Naive B cell (primary cell): Measurements from ENCODE around the gene RNF5. TPM values are rescaled to one million over a fixed set of nuclear protein-coding genes. Genes with fewer than 3 reads are reported as not detected.
A peak's percentile ranks its signal among the peaks of the same experiment; 100 is the strongest.

ENCODE experiments used
- ATAC-seq, 2 donors: fragments of 150-1000 bp; cut with Tn5 transposase; 2 replicates each; pipeline ENCODE4 v1.10.0; 2021; ENCODE audit warnings: low read depth in 2 of 2, mild to moderate bottlenecking in 2 of 2, moderate library complexity in 2 of 2
- DNase-seq: peaks from one replicate; pipeline ENCODE4 v3.0.0; 2022
- H3K27ac Mint-ChIP-seq, 6 donors: one replicate each; pipeline ENCODE4 v1.8.0; 2020 to 2022; ENCODE audit warnings: mild to moderate bottlenecking in 6 of 6, mixed read lengths in 6 of 6, moderate library complexity in 5 of 6, inconsistent platforms in 2 of 6
- H3K27me3 Mint-ChIP-seq, 3 donors: one replicate each; pipeline ENCODE4 v1.8.0; 2021 to 2022; ENCODE audit warnings: mixed read lengths in 3 of 3, mild to moderate bottlenecking in 1 of 3
- H3K36me3 Mint-ChIP-seq, 2 donors: one replicate each; pipeline ENCODE4 v1.8.0; 2020 to 2022; ENCODE audit warnings: mixed read lengths in 2 of 2, inconsistent platforms in 1 of 2, mild to moderate bottlenecking in 1 of 2
- H3K4me1 Mint-ChIP-seq, 3 donors: one replicate each; pipeline ENCODE4 v1.8.0; 2020 to 2022; ENCODE audit warnings: mixed read lengths in 3 of 3, inconsistent platforms in 1 of 3, mild to moderate bottlenecking in 1 of 3, moderate library complexity in 1 of 3
- H3K4me3 Mint-ChIP-seq, 8 donors: one replicate each; pipeline ENCODE4 v1.8.0; 2020 to 2022; ENCODE audit warnings: mild to moderate bottlenecking in 8 of 8, mixed read lengths in 8 of 8, moderate library complexity in 8 of 8, inconsistent platforms in 2 of 8
- H3K9me3 Mint-ChIP-seq, 7 donors: one replicate each; pipeline ENCODE4 v1.8.0; 2020 to 2022; ENCODE audit warnings: mixed read lengths in 7 of 7, mild to moderate bottlenecking in 5 of 7, inconsistent platforms in 2 of 7, moderate library complexity in 1 of 7
- polyA plus RNA-seq, 6 donors: library from polyadenylated mRNA; unstranded; fragments of 300-500 nt; fragmentation: Illumina TruSeq; gene quantifications; one replicate each; pipeline ENCODE4 v1.2.3, GENCODE V29; 2021; ENCODE audit warnings: low read depth in 6 of 6

RNF5 gene
- polyA plus RNA-seq, 6 donors from 2014 or later: 85.9 to 116 (median 102) TPM

DNA sequence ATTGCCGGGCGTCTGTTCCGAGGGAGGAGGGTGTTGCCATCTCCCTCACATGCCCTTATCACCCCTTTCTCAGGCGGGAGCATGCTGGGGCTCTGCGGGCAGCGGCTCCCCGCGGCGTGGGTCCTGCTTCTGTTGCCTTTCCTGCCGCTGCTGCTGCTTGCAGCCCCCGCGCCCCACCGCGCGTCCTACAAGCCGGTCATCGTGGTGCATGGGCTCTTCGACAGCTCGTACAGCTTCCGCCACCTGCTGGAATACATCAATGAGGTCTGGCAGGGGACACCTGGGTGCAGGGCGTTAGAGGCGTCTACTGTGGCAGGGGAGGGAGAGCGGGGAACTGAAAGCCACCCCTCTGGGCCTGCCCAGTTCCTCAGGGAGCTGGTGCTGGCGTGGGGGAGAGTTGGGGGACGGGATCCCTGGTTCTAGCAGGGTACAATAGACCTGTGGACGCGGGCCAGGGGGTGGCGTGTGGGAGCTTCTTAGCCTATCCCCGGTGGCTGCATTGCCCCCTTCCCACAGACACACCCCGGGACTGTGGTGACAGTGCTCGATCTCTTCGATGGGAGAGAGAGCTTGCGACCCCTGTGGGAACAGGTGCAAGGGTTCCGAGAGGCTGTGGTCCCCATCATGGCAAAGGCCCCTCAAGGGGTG, 23.6 kb upstream of the RNF5 start:
- H3K36me3 Mint-ChIP-seq: peaks cover 0 to 8% of the 10 kb centered on the region in 2 donors
- no peaks in the 10 kb centered on the region for H3K9me3 Mint-ChIP-seq
- peak; percentile 73 for DNase-seq
- H3K27me3 Mint-ChIP-seq: peaks cover 28 to 47% (median 42%) of the 10 kb centered on the region in 3 donors
- ATAC-seq: peak; percentile 89 to 91
- peak overlapping the region in 2 of 6 donors; percentile 15 to 24 for H3K27ac Mint-ChIP-seq
- H3K4me3 Mint-ChIP-seq: peak overlapping the region; percentile 79 to 98 (median 93)
- H3K4me1 Mint-ChIP-seq: peaks cover 39 to 51% (median 47%) of the 10 kb centered on the region in 3 donors

DNA sequence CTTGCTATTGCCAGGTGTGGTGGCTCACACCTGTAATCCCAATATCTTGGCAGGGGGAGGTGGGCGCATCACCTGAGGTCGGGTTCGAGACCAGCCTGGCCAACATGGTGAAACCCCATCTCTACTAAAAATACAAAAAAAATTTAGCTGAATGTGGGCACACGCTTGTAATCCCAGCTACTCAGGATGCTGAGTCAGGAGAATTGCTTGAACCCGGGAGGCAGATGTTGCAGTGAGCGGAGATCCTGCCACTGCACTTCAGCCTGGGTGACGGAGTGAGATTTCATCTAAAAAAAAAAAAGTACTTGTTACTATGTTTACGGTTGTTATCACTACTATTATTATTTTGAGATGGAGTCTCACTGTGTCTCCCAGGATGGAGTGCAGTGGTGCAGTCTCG, 21.3 kb upstream of the RNF5 start:
- Mint-ChIP-seq H3K27me3 (peaks cover 13 to 25% (median 20%) of the 10 kb centered on the region in 3 donors), H3K4me3 (no peak overlapping the region), H3K9me3 (no peaks in the 10 kb centered on the region), H3K4me1 (peaks cover 26 to 36% (median 33%) of the 10 kb centered on the region in 3 donors), H3K27ac (no peak overlapping the region), H3K36me3 (peaks cover 0 to 8% of the 10 kb centered on the region in 2 donors)
- ATAC-seq: no peak
- DNase-seq: no peak

DNA sequence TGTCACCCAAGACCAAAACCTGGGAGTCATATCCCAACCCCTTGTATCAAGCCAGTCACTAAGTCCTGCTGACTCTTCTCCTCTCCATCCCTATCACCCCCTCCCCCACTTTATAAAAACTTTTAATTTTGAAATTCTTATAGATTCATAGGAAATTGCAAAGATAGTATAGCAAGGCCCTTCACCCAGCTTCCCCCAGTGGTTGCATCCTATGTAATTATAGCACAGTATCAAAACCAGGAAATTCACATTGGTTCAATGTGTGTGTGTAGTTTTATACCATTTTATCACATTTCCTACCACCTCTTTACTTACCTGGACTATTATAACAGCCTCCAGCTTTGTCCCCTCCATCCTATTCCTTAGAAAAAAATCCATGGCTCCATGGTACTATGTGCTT, 20.2 kb upstream of the RNF5 start:
- Mint-ChIP-seq H3K27me3 (peaks cover 7 to 15% (median 8%) of the 10 kb centered on the region in 3 donors), H3K36me3 (peaks cover 0 to 8% of the 10 kb centered on the region in 2 donors), H3K27ac (no peak overlapping the region), H3K4me1 (peaks cover 21 to 29% (median 26%) of the 10 kb centered on the region in 3 donors), H3K9me3 (no peaks in the 10 kb centered on the region), H3K4me3 (peak overlapping the region in 1 of 8 donors; percentile 54)
- DNase-seq (no peak), ATAC-seq (no peak)

DNA sequence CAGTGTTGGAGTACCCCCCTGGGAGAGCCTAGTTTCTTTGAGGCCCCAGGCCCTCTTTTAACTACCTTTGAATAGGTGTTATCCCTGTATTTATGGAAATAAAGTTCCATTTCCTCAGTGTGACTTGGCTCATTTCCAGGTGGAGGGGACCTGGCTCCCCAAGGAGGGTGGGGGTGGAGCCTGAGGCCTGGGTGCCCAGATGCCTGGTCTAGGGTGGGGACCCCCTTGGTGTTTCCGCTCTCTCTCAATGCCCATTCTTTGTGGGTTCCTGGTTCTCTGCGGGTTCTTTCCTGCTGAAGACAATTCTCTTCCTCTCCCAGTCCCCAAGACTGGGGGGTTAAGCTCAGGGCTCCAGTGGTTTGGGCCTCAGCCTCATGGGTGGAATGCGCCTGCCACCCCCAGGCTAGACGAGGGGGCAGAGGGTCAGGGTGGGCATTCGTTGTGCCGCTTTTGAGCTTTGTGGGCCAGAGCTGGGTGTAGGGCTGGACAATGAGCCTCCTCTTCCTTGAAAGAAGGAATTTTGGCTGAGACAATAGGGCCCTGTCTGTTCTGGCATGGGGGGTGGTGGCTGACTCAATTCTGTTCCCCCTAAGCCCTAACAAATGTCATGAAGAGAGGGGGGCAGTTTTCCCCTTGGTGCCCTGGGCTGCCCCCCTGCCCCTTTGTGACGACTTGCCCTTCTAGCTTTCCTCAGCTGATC, 14.5 kb upstream of the RNF5 start:
- ATAC-seq: no peak
- Mint-ChIP-seq H3K9me3 (peaks cover 0 to 1% (median 0%) of the 10 kb centered on the region in 7 donors), H3K36me3 (peaks cover 0 to 13% of the 10 kb centered on the region in 2 donors), H3K27ac (peak overlapping the region in 1 of 6 donors; percentile 56), H3K27me3 (no peaks in the 10 kb centered on the region), H3K4me3 (no peak overlapping the region), H3K4me1 (peaks cover 12 to 20% (median 12%) of the 10 kb centered on the region in 3 donors)
- DNase-seq: no peak

DNA sequence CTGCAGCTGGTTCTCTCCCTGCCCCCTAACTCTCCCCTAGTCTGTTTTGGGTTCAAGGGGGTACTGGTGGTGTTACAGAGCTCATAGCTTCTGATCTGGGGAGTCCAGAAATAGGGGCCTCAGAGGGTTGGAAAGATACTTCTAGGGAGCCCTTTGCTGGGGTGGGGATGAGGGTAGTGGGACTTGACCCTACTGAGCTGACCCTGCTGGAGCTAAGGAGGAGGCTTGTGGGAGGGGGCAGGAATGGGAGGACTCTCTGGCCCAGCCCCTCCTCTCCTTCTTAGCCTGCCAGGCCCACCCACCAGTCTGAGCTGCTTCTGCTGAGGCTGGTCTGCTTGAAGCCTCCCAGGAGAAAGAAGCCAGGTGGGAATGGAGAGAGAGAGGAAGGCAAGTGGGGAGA, 13.9 kb upstream of the RNF5 start, which contains the start of gene EGFL8:
Gene EGFL8 (plus strand): TSS at position 301 of the 400 bp plus-strand sequence. CDS start 1,571 bp downstream, outside the sequence.
- H3K4me1 Mint-ChIP-seq: peaks cover 14 to 22% (median 16%) of the 10 kb centered on the region in 3 donors
- peaks cover 0 to 19% of the 10 kb centered on the region in 2 donors for H3K36me3 Mint-ChIP-seq
- ATAC-seq: no peak
- no peak within 1 kb of the TSS for H3K4me3 Mint-ChIP-seq
- peaks cover 0 to 1% (median 0%) of the 10 kb centered on the region in 7 donors for H3K9me3 Mint-ChIP-seq
- no peak for DNase-seq
- H3K27me3 Mint-ChIP-seq: no peaks in the 10 kb centered on the region
- peak within 1 kb of the TSS in 1 of 6 donors; percentile 56 for H3K27ac Mint-ChIP-seq

DNA sequence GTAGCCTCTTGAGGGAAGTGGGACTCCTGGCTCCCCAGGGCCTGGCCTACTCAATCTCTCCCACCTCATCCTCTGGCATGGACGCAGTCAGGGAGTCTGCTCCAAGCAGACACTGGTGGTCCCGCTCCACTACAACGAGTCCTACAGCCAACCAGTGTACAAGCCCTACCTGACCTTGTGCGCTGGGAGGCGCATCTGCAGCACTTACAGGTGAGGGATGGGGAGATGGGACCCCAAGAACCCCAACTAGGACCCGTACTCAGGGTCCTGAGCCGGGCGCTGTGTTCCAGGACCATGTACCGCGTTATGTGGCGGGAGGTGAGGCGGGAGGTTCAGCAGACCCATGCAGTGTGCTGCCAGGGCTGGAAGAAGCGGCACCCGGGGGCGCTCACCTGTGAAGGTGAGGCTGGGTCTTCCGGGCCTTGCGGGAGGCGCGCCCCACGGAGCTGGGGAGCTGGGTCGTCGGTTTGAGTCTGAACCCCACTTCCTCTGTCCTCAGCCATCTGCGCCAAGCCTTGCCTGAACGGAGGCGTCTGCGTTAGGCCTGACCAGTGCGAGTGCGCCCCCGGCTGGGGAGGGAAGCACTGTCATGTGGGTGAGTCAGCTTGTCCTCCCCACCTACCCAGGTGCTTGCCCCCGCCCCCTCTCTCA, 11.7 kb upstream of the RNF5 start:
- ATAC-seq: no peak
- Mint-ChIP-seq H3K9me3 (peaks cover 0 to 1% (median 0%) of the 10 kb centered on the region in 7 donors), H3K4me3 (no peak overlapping the region), H3K4me1 (peaks cover 24 to 35% (median 27%) of the 10 kb centered on the region in 3 donors), H3K36me3 (peaks cover 6 to 40% of the 10 kb centered on the region in 2 donors), H3K27ac (no peak overlapping the region), H3K27me3 (no peaks in the 10 kb centered on the region)
- DNase-seq: no peak

DNA sequence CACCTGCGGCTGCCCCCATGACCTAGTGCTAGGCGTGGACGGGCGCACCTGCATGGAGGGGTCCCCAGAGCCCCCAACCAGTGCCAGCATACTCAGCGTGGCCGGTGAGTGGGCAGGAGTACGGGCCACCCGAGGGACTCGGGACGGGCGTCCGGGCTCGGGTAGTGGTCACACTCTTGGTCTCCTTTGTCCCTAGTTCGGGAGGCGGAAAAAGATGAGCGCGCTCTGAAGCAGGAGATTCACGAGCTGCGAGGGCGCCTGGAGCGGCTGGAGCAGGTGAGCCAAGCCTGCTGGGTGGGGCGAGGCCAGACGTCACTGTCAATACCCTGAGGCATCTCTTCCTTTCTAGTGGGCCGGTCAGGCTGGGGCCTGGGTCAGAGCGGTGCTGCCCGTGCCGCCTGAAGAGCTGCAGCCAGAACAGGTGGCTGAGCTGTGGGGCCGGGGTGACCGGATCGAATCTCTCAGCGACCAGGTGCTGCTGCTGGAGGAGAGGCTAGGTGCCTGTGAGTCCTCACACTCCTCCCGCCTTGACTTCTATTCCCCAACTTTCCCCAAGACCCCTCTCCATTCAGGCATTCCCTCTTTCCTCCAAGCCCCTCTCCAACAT, 10.9 kb upstream of the RNF5 start:
- peaks cover 0 to 1% (median 0%) of the 10 kb centered on the region in 7 donors for H3K9me3 Mint-ChIP-seq
- ATAC-seq (no peak), DNase-seq (no peak)
- H3K36me3 Mint-ChIP-seq: peaks cover 6 to 40% of the 10 kb centered on the region in 2 donors
- H3K27ac Mint-ChIP-seq: peak overlapping the region in 1 of 6 donors; percentile 87
- H3K4me3 Mint-ChIP-seq: no peak overlapping the region
- H3K27me3 Mint-ChIP-seq: no peaks in the 10 kb centered on the region
- H3K4me1 Mint-ChIP-seq: peaks cover 24 to 35% (median 27%) of the 10 kb centered on the region in 3 donors

DNA sequence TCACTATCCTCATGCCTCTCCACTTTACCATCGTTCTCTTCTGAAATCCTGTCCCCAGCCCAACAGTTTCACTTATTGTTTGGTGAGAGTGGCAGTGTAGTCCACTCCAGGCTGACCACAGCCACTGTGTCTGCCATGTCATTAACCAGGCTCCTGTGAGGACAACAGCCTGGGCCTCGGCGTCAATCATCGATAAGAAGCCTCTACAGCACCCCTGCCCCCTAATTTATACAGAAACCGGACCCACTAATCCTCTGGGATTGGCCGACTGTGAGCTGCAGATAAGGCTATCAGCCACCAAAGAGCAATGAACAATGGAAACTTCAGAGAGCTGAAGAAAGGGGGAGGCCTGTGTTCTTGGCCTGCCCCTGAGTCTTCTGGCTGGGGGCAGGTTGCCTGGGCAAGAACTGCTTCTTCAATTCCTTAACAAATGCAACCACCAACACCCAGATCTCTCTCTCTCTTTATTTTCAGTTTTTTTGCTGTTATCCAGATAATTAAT, 10.4 kb upstream of the RNF5 start:
- Mint-ChIP-seq H3K4me3 (peak overlapping the region in 1 of 8 donors; percentile 25), H3K27ac (peak overlapping the region in 1 of 6 donors; percentile 87), H3K36me3 (peaks cover 6 to 40% of the 10 kb centered on the region in 2 donors), H3K9me3 (peaks cover 0 to 1% (median 0%) of the 10 kb centered on the region in 7 donors), H3K27me3 (no peaks in the 10 kb centered on the region), H3K4me1 (peaks cover 28 to 35% (median 29%) of the 10 kb centered on the region in 3 donors)
- no peak for ATAC-seq
- no peak for DNase-seq

DNA sequence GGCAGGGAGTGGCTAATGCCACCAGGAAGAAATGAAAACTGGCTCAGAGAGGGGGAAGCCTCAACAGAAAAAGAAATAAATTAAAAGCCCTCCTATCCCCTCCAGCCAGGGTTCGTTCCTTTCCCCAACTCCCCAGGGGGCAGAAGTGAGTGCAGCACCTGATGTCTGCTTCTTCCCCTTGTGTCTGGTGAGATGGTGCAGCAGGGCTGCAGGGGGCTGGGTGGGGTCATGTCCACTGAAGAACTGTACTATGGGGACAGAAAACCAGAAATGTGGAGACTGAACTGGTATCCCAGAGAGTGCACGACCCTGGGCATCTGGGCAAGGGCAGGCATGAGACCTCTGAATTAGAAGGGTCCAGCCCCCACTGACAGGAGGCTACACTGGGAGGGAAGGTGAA, 9.9 kb upstream of the RNF5 start:
- Mint-ChIP-seq H3K36me3 (peaks cover 6 to 40% of the 10 kb centered on the region in 2 donors), H3K27ac (peak overlapping the region in 1 of 6 donors; percentile 65), H3K4me1 (peaks cover 32 to 39% (median 35%) of the 10 kb centered on the region in 3 donors), H3K4me3 (no peak overlapping the region), H3K9me3 (peaks cover 0 to 1% (median 0%) of the 10 kb centered on the region in 7 donors), H3K27me3 (no peaks in the 10 kb centered on the region)
- ATAC-seq (no peak), DNase-seq (no peak)

DNA sequence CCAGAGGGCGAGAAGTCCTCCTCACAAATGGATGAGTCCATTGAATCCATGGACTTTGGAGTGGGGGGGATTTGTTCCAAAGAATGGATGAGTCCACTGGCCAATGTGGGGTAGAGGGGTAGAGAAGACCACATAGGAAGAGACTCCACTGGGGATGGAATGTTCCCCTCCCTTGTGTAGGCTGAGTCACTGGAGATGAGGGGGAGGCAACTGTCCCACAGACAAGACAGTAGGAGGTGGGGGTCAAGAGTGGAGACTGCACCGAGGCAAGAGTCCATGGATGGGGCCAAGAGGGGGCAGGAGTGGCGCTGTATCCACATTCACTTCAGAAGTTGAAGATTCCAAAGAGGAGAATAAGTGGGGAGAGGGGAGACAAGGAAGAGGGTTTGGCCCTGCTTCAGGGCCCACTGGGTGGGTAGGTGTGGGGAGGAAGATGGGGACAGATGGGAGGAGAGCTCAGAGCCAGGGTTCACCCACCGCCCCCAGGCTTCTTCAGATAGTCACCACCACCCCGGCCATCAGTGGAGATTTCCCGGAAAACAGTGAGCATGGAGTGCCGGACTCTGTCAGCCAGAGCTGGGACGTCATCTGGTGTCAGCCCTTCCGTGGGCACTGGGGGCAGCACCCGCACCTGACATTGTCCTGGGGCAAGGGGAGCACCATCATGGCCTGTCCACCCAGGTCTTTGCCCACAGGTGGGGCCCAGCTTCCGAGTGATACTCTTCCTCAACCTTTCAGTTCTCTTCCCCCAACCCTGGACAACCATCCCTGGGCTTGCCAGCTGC, 9.2 kb upstream of the RNF5 start:
- Mint-ChIP-seq H3K9me3 (peaks cover 0 to 1% (median 0%) of the 10 kb centered on the region in 7 donors), H3K27ac (peak overlapping the region in 1 of 6 donors; percentile 60), H3K27me3 (no peaks in the 10 kb centered on the region), H3K4me3 (no peak overlapping the region), H3K4me1 (peaks cover 35 to 45% (median 41%) of the 10 kb centered on the region in 3 donors), H3K36me3 (peaks cover 6 to 40% of the 10 kb centered on the region in 2 donors)
- DNase-seq (no peak), ATAC-seq (no peak)

DNA sequence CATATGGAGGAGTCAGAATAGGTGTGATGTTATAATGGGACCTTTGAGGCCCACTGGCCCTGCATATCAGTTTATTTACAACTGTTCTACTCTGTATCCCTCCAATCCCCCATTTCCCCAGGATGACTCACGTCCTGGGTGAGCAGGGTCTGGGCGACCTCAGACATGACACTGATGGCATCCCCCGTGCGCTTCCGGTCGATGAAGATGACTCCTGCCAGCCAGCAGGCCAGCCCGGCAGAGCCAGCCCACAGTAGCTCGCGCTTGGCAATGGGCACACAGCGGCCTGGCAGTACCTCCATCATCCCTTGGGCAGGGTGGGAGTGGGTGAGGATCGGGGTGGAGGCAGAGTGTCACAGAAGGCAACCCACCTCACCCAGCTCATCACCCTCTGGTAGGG, 7.9 kb upstream of the RNF5 start:
- DNase-seq: no peak
- Mint-ChIP-seq H3K36me3 (peaks cover 6 to 40% of the 10 kb centered on the region in 2 donors), H3K4me3 (no peak overlapping the region), H3K4me1 (peaks cover 45 to 48% (median 45%) of the 10 kb centered on the region in 3 donors), H3K27me3 (no peaks in the 10 kb centered on the region), H3K27ac (peak overlapping the region in 1 of 6 donors; percentile 75), H3K9me3 (peaks cover 0 to 1% (median 0%) of the 10 kb centered on the region in 7 donors)
- no peak for ATAC-seq

DNA sequence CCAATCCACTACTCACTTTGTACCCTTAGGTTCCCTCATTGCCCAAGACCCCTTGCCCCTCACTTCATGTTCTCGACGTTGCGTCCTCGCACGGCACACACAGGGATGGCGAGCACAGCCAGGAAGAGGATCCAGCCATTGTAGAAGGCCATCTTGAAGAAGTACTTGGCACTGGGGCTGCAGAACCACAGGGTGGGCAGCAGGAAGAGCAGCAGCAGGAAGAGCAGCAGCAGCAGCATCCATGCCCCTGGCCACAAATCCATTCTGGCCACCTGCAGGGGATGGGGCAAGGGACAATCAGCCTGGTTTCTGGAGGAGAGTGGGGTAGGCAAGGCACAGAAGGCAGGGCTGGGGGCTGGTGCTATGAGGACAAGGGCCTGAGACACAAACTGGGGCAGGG, 7.0 kb upstream of the RNF5 start:
- H3K4me3 Mint-ChIP-seq: peak overlapping the region in 2 of 8 donors; percentile 37 to 64
- peaks cover 0 to 1% (median 0%) of the 10 kb centered on the region in 7 donors for H3K9me3 Mint-ChIP-seq
- peaks cover 51 to 54% (median 52%) of the 10 kb centered on the region in 3 donors for H3K4me1 Mint-ChIP-seq
- no peak for ATAC-seq
- H3K27ac Mint-ChIP-seq: no peak overlapping the region
- H3K36me3 Mint-ChIP-seq: peaks cover 6 to 40% of the 10 kb centered on the region in 2 donors
- DNase-seq: no peak
- H3K27me3 Mint-ChIP-seq: no peaks in the 10 kb centered on the region
